Glomerular endothelial cell (primary cell): Measurements from ENCODE around the gene CD37. TPM values are rescaled to one million over a fixed set of nuclear protein-coding genes. Genes with fewer than 3 reads are reported as not detected.
"Not testable (repeated sequence)": the region's sequence is repeated elsewhere in the genome, so short reads cannot be mapped to it uniquely, and the experiment has no call there.

ENCODE experiments used
- DNase-seq: peaks from one replicate; pipeline ENCODE4 v3.0.0-alpha.2; 2011; ENCODE audit warnings: low read depth, low spot score; ENCODE audit errors: extremely low read depth
- total RNA-seq: library from RNA; depleted of rRNA; stranded (reverse); fragments of >200 nt; gene quantifications from 2 replicates; pipeline ENCODE4 v1.2.3, GENCODE V29; 2015

Gene CD37
- total RNA-seq, 1 donor from 2014 or later, result not detected

- no peak for DNase-seq
Observed at GRCh38 chr19:49327878-49328544, 7.2 kb upstream of the CD37 start.

GRCh38 chr19:49328741-49329140 is 6.5 kb upstream of the CD37 start:
- no peak for DNase-seq

GRCh38 chr19:49331187-49331586 is 4.0 kb upstream of the CD37 start:
- DNase-seq, result not testable (repeated sequence)

DNA sequence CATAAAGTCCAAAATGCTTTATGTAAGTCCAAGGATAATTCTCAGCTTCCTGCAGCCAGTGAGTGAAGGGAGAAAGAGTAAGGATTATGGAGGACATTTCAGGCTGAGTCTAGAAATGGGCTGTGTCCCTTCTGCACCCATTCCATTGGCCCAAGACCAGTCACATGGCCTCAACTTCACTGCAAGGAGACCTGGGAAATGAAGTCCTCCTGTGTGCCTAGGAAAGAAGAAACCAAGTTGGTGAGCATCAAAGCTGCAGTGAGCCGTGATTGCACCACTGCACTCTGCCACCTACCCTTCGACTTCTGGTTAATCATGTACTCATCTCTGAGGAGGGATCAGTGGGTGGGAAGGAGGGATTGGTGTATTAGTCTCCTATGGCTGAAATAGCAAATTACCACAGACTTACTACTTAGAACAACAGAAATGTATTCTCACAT is 3.6 kb upstream of the CD37 start:
- no peak for DNase-seq

- DNase-seq, result not testable (repeated sequence)
Observed at GRCh38 chr19:49332691-49333417, 2.4 kb upstream of the CD37 start.

DNA sequence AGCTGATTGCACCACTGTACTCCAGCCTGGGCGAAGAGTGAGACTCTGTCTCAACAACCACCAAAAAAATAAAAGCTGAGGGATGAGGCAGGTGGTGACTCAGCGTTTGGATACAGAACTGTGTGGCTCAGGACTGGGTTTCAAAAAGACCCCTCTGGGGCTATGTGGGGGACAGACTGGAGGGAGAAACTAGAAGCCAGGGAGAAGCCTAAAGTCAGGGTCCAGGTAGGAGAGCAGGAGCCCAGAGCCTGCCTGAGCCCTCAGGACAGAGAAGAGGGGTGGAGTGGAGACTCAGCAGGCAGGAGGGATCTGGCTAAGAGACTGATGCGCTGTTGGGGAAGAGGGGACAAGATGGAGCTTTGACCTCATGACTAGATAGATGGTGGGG is 1.8 kb upstream of the CD37 start:
- no peak for DNase-seq

- DNase-seq, result no peak
Observed at GRCh38 chr19:49333811-49334288, 1.4 kb upstream of the CD37 start.

DNA sequence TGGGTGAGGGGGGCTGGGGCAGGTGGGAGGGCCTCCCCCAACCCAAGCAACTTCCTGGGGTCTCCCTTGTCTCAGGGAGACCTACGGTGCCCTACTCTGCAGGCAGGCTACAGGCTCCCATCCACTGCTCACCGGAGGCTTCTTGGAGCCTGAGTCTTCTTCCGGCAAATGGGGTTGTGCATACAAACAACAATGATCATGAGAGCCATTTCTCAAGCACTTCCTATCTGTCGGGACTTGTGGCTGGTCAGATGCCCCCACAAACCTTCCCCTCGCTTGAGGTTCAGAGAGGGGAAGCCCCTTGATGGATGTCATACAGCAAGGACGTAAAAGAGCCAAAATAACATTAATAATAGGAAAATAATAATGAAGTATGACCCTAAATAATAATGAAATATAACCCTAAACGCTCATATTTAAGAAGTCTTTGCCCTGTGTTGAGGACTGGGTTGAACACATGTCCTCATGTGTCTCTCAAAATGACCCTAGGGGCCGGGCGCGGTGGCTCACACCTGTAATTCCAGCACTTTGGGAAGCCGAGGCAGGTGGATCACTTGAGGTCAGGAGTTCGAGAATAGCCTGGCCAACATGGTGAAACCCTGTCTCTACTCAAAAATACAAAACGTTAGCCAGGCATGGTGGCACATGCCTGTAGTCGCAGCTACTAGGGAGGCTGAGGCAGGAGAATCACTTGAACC is 727 bp downstream of the CD37 start:
- no peak for DNase-seq

DNA sequence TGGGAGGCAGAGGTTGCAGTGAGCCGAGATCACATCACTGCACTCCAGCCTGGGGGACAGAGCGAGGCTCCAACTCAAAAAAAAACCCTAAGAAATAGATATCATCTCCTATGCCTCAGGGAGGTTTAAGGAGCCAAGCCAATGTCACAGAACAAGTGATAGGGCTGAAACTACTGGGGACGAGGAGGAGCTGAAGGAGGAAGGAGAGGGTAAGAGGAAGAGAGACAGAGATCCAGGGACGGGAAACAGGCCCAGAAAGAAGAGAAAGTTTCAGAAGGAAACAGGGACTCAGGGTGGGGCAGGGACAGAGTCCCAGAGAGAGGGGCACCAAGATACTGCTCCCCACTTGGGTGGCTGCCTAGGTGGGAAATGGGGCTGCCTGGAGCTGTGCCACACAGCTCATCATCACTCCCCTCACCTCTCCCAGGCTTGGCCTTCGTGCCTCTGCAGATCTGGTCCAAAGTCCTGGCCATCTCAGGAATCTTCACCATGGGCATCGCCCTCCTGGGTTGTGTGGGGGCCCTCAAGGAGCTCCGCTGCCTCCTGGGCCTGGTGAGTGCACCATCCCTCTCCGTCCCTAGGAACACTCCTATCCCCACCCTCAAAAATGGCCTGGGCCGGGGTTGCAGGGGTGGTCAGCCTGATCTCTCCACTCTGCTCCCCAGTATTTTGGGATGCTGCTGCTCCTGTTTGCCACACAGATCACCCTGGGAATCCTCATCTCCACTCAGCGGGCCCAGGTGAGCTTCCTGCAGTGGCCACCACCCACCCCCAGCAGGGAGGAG is 1.5 kb downstream of the CD37 start:
- no peak for DNase-seq

GRCh38 chr19:49337267-49338022 is 2.2 kb downstream of the CD37 start:
- DNase-seq, result no peak

GRCh38 chr19:49338023-49338677 is 2.9 kb downstream of the CD37 start:
- no peak for DNase-seq

DNA sequence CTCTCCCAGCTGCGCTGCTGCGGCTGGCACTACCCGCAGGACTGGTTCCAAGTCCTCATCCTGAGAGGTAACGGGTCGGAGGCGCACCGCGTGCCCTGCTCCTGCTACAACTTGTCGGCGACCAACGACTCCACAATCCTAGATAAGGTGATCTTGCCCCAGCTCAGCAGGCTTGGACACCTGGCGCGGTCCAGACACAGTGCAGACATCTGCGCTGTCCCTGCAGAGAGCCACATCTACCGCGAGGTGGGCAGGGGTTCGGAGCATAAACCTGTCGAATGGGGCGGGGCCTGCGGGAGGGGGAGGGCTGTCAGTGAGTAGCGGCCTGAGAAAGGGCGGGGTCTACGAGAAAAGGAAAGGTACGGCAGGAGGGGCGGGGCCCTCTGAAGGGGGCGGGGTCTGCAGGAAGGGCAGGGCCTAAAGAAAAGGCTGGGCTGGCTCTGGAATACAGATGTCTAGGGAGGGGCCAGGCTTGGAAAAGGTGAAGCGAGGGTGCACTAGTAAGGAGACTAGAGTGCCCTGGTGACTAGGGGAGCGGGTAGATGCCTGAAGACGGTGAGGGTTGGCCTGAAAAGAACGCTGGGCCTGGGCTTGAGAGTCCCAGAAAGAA is 3.6 kb downstream of the CD37 start:
- no peak for DNase-seq

DNA sequence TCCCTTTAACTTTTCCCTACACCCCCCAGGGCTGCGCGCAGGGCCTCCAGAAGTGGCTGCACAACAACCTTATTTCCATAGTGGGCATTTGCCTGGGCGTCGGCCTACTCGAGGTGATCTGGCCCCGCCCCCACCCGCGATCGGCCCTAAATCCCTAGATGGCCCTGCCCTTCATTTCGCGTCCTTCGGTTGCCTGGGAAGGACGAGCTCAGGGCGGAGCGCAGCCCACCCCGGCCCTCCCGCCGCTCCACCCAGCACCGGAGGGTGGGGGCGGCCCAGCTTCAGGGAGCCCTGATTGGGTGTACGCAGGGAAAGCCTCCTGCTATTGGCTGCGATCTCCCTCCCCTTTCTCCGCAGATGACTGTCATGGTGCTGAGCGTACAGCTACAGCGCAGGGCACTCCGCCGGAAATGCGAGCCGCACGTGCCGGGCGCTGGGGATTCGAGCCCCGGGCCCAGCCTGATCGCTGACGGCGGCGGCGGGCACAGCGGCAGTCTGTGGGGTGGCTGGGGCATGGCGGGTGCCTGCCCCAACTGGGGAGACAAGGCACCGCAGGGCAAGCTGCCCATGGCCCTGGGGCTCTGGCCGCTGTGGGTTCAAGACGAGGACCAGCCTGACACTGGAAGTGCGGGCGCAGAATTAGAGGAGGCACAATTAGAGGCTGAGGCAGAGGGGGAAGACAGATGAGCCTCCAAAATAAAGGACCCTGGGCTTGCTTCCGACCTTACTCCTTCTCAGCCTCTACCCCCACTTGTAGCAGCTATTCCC is 4.3 kb downstream of the CD37 start:
- DNase-seq, result no peak

- no peak for DNase-seq
Observed at GRCh38 chr19:49340069-49340864, 5.1 kb downstream of the CD37 start.

GRCh38 chr19:49340865-49341718 is 5.9 kb downstream of the CD37 start:
- no peak for DNase-seq

DNA sequence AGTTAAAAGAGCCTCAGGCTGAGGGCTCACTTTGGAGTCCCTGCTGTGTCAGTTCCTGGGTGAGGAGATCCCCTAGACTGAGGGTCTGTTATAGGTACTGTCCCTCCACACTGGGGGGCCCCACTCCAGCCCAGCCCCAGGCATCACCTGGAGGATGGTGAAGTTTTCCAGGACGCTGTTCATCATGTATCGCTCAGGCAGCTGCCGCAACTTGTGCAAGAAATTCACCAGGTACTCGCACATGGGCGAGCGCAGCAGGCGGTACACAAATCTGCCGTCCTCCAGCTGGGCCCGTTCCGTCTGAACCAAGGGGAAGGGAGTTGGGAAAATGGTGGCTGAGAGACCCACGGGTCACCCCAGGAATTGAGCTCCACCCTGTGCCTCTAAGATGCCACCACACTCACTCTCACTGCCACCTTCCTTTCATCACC is 7.1 kb downstream of the CD37 start:
- no peak for DNase-seq

DNA sequence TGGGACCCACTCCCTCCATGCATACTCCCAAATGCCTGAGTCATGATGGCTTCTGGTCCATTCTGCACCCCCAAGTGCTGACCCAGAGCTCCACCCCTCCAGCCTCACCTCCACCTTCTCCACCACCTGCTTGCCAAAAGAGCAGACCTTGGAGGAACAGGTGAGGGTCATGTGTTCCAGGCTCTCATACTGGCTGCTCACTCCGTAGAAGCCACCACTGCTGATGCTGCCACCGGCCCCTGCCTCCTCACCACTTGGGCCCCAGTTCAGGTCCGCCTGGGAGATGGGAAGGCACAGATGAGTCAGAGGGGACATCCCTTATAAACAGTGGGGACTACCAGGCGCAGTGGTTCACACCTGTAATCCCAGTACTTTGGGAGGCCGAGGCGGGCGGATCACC is 7.9 kb downstream of the CD37 start:
- DNase-seq, result no peak
